Lung (tissue), 12 donors: Measurements from ENCODE around the gene DGKD. TPM values are rescaled to one million over a fixed set of nuclear protein-coding genes. Genes with fewer than 3 reads are reported as not detected.

ENCODE experiments used
- ATAC-seq: fragments of 200-7000 bp; cut with Tn5 transposase; one replicate; pipeline ENCODE4 v1.9.1; 2020; ENCODE audit warnings: moderate number of reproducible peaks; ENCODE audit not compliant: insufficient read depth, low FRiP score
- DNase-seq, 3 donors: peaks; one replicate each; pipeline ENCODE4 v3.0.0-alpha.2; 2013 to 2017
- H3K27ac ChIP-seq, 2 donors: one replicate each; pipeline ENCODE4 v1.5.1; 2013; ENCODE audit warnings: mild to moderate bottlenecking in 2 of 2, moderate library complexity in 2 of 2, control low read depth in 1 of 2, inconsistent platforms in 1 of 2, low read depth in 1 of 2, low read length in 1 of 2
- H3K27me3 ChIP-seq, 3 donors: one replicate each; pipeline ENCODE4 v1.5.1; 2013; ENCODE audit warnings: low read length in 2 of 3; ENCODE audit not compliant: control insufficient read depth in 3 of 3, insufficient read depth in 3 of 3
- H3K36me3 ChIP-seq, 4 donors: one replicate each; pipeline ENCODE4 v1.5.1; 2013; ENCODE audit warnings: low read length in 4 of 4, mild to moderate bottlenecking in 1 of 4, moderate library complexity in 1 of 4; ENCODE audit not compliant: control insufficient read depth in 4 of 4, insufficient read depth in 4 of 4
- H3K4me1 ChIP-seq, 5 donors: one replicate each; pipeline ENCODE4 v1.5.1; 2013; ENCODE audit warnings: low read length in 5 of 5, mild to moderate bottlenecking in 2 of 5, moderate library complexity in 1 of 5; ENCODE audit not compliant: control insufficient read depth in 5 of 5, insufficient read depth in 5 of 5
- H3K4me3 ChIP-seq: one replicate; pipeline ENCODE4 v1.5.1; 2013; ENCODE audit warnings: mild to moderate bottlenecking, control low read depth, moderate library complexity
- H3K9ac ChIP-seq, 2 donors: one replicate each; pipeline ENCODE4 v1.5.1; 2013; ENCODE audit warnings: low read length in 2 of 2, control low read depth in 1 of 2; ENCODE audit not compliant: insufficient read depth in 1 of 2
- H3K9me3 ChIP-seq, 4 donors: one replicate each; pipeline ENCODE4 v1.5.1; 2013; ENCODE audit warnings: low read length in 3 of 4, mild to moderate bottlenecking in 1 of 4, moderate library complexity in 1 of 4; ENCODE audit not compliant: control insufficient read depth in 4 of 4, insufficient read depth in 3 of 4
- WGBS, 2 donors: extraction: QIAGEN DNeasy Blood & Tissue Kit; methylation state at CpG; one replicate each; pipeline ENCODE4 v1.1.7; 2013; 5-methylcytosine and 5-hydroxymethylcytosine counted together
- polyA plus RNA-seq, 2 donors: library from polyadenylated mRNA; stranded (reverse); fragments of 200-250 nt; gene quantifications; one replicate each; pipeline ENCODE4 v1.2.1, GENCODE V29; 2013
- total RNA-seq, 2 donors: library from RNA; depleted of rRNA in 1 of 2; stranded (reverse); fragments of >200 nt in 1 of 2; gene quantifications; one replicate each; pipeline ENCODE4 v1.2.1, GENCODE V29; 2014 to 2021
- TF ChIP-seq, protein P1 (sequence below): IDR thresholded peaks from 2 replicates; pipeline ENCODE4 v1.5.1; 2012; ENCODE audit warnings: mild to moderate bottlenecking; ENCODE audit errors: control extremely low read depth, extremely low read depth
- donor health status: control.
- donor health status: control.
- donor health status: Bipolar disorder and iron deficiency.
- donor health status: healthy.
- donor health status: DM: yes; HTN: yes; CAD: no.

The DGKD gene
- total and polyA plus RNA-seq, 4 donors, result 30.3 to 77.4 (median 44.0) TPM

DNA sequence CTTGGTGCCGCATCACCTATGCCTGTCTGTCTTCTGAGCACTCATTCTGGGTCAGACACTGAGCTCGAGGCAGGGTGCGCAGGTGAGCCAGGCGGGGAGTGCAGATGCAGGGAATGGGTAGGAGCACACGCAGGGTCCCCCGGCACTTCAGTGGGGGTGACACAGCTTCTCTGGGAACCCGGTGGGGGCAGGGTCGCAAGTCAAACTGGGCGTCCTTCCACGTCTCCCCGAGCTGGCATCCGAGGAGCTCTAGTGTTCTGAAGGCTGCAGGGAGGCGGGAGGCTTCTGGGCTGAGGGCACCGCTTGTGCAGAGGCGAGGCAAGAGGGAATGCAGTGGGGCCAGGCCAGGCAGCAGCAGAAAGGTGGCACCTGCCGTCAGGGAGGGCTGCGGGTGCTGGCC is 86.0 kb downstream of the DGKD start:
- peaks cover 0 to 5% (median 0%) of the 10 kb centered on the region in 5 donors for H3K4me1 ChIP-seq
- WGBS, 2 donors, result 94 to 98% methylated on average over 17 of the region's 17 CpGs
- peaks cover 3 to 55% (median 25%) of the 10 kb centered on the region in 4 donors for H3K36me3 ChIP-seq

DNA sequence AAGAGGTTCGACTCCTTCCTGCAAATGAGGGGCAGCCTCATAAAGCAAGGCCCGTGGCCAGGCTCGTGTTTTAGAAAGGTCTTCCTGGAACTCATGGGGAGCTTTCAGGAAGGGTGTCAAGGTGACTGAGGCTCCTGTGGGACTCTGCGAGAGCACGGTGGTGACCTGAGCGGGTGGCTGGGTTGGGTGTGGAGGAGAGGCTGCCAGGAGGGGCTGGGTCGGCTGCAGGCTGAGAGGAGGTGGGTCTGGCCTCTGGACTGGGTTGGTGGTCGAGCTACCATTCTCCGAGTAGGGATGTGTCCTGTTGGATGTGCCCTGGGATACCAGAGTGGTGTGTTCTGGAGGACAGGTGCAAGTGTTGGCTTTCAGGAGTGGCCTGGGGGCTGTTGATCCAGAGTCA is 86.4 kb downstream of the DGKD start:
- no peak overlapping the region for H3K9ac ChIP-seq
- H3K4me3 ChIP-seq, result no peak overlapping the region
- 93 to 99% methylated on average over 9 of the region's 9 CpGs for WGBS, 2 donors
- no peak overlapping the region for H3K27ac ChIP-seq
- no peak for ATAC-seq
- H3K36me3 ChIP-seq, result peaks cover 3 to 54% (median 21%) of the 10 kb centered on the region in 4 donors
- peaks cover 0 to 5% (median 0%) of the 10 kb centered on the region in 5 donors for H3K4me1 ChIP-seq
- no peak for DNase-seq
- H3K9me3 ChIP-seq, result no peaks in the 10 kb centered on the region
- no peaks in the 10 kb centered on the region for H3K27me3 ChIP-seq
- TF ChIP-seq, protein P1, sequence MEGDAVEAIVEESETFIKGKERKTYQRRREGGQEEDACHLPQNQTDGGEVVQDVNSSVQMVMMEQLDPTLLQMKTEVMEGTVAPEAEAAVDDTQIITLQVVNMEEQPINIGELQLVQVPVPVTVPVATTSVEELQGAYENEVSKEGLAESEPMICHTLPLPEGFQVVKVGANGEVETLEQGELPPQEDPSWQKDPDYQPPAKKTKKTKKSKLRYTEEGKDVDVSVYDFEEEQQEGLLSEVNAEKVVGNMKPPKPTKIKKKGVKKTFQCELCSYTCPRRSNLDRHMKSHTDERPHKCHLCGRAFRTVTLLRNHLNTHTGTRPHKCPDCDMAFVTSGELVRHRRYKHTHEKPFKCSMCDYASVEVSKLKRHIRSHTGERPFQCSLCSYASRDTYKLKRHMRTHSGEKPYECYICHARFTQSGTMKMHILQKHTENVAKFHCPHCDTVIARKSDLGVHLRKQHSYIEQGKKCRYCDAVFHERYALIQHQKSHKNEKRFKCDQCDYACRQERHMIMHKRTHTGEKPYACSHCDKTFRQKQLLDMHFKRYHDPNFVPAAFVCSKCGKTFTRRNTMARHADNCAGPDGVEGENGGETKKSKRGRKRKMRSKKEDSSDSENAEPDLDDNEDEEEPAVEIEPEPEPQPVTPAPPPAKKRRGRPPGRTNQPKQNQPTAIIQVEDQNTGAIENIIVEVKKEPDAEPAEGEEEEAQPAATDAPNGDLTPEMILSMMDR, result no peak

More for the DNA sequence above, 86.0 kb downstream of the DGKD start:
- no peak overlapping the region for H3K27ac ChIP-seq
- H3K9ac ChIP-seq, result no peak overlapping the region
- DNase-seq, result no peak
- H3K9me3 ChIP-seq, result peaks cover 0 to 3% (median 0%) of the 10 kb centered on the region in 4 donors
- no peaks in the 10 kb centered on the region for H3K27me3 ChIP-seq
- TF ChIP-seq, protein P1, result no peak
- ATAC-seq, result no peak
- no peak overlapping the region for H3K4me3 ChIP-seq

DNA sequence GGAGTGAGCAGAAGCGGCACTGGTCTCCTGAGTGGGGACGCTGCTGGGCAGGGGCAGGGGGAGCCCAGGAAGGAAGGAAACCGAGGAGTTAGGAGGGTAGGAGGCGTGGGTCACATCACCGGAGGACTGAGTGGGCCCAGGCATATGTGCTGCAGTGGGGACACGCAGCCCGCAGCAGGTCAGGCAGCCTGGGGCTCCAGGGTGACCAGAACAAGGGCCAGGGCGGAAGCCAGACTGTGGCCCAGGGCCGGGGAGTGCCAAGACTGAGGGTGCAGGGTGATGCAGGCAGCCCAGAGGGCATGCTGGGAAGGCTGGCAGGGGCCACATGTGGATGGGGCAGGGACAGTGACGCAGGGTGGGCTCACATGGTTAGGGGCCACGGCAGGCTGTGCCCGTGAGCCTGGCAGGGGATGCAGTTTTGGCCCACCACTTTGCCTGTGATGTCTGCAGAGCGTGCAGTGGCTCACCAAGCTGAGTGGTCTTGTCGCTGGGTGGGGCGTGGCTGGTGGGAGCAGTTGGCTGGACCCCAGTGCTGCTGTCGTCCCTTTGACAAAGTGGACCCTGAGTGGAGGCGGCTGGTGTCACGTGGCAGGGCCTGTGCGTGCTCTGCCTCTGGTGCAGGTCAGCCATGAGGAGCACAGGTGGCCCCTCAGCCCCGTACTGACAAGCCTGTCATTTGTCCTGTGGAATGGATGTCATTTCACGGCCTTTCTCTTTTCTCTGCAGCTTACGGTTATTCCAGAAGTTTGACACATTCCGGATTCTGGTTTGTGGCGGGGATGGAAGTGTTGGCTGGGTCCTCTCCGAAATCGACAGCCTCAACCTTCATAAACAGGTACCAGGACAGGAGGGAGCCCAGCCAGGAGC is 87.1 kb downstream of the DGKD start:
- Histone ChIP-seq H3K4me3 (no peak overlapping the region), H3K27ac (no peak overlapping the region), H3K36me3 (peaks cover 0 to 54% (median 23%) of the 10 kb centered on the region in 4 donors), H3K4me1 (peaks cover 0 to 5% (median 0%) of the 10 kb centered on the region in 5 donors), H3K27me3 (no peaks in the 10 kb centered on the region), H3K9me3 (no peaks in the 10 kb centered on the region), H3K9ac (no peak overlapping the region)
- TF ChIP-seq, protein P1, result no peak
- WGBS, 2 donors, result 93 to 96% methylated on average over 26 of the region's 26 CpGs
- ATAC-seq, result no peak
- no peak for DNase-seq

DNA sequence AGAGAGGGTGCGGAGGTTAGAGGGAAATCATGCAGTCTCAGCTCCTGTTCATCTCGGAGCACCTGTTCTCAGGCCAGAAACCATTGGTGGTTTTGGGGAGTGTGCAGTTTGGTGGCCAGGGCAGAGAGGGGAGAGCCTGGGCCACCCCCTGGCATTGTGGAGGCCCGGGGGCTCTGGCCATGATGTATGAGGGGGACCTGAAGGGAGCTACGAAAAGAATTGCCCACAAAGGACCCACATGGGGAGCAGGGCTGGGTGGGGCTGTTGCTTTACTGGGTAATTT is 87.7 kb downstream of the DGKD start:
- WGBS, 2 donors, result 89% methylated on average over 4 of the region's 4 CpGs
- Histone ChIP-seq H3K4me3 (no peak overlapping the region), H3K36me3 (peaks cover 0 to 55% (median 22%) of the 10 kb centered on the region in 4 donors), H3K9ac (no peak overlapping the region), H3K4me1 (peaks cover 0 to 5% (median 0%) of the 10 kb centered on the region in 5 donors), H3K27me3 (no peaks in the 10 kb centered on the region), H3K27ac (no peak overlapping the region), H3K9me3 (no peaks in the 10 kb centered on the region)
- ATAC-seq (no peak), DNase-seq (no peak)
- TF ChIP-seq, protein P1, result no peak
